Hematopoietic multipotent progenitor cell treated with erythropoietin and hydrocortisone succinate and interleukin-3 and kit ligand, for 15 days (in vitro differentiated cells): ENCODE measurements around the gene ARHGAP24.
"Not testable (repeated sequence)": the region's sequence is repeated elsewhere in the genome, so short reads cannot be mapped to it uniquely, and the experiment has no call there.

Experiments used
- DNase-seq: peaks from one replicate; pipeline ENCODE4 v3.0.0-alpha.2; 2015; ENCODE audit warnings: low spot score

Gene ARHGAP24

GRCh38 chr4:85861064-85861765 lies 386.3 kb downstream of the ARHGAP24 start:
- no peak for DNase-seq

- DNase-seq: no peak
Observed at GRCh38 chr4:85862896-85863295, 387.9 kb downstream of the ARHGAP24 start.

DNA sequence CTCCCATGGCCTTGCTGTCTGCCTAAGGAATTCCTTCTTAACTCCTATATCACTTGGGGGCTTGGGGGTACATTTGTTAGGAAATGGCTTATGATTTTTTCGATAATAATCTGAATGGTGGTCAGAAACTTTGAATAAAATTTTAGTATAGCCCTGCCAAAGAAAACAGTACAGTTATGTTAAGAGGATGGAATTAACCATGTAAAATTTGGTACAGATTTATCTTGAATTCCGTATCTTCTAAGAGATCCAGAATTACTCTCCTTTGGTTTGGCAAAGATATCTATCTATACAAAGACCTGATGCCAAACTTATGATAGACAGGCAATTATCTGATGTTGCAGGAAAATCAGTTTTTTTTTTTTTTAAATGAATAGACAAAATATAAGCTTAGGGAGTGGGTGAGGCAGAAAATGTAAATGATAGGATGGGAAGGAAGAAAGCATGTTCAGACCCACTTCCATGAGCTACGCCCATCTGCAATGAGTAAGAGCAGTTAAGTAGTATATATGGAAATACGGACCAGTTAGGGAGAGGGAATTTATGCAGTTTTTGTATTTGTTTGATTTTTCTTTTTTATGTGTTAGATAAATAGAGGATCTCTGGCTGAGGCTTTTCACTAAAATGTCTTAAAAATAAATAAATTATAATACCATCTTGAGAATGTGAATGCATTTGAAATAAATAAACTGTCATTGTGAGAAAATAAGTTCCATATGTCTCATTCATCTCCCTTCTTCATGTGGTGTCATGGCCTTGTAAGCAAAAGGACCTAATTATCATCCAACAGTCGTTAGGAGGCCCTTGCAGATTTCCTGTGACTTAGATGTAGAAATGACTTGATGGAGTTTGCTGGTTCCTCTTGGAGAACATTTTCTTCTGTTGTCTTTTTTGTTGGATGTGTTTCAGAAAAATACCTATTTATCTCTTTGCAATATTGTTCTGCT lies 389.6 kb downstream of the ARHGAP24 start:
- DNase-seq: no peak

DNA sequence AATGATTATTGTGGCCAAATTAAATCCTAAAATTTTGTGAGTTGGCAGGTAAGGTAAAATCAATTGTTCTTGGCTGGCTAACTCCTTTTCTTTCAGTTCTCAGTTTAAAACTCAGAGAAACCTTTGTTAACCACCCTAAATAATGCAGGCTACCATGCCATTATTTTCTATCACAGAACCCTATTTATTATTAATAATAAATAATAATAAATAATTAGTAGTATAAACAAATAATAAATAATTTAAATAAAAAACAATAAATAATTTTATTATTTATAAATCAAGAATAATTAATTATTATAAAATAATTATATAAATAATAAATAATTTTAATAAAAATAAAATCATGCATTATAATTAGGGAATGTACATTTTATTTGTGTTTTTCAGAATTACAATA lies 390.3 kb downstream of the ARHGAP24 start:
- no peak for DNase-seq

DNA sequence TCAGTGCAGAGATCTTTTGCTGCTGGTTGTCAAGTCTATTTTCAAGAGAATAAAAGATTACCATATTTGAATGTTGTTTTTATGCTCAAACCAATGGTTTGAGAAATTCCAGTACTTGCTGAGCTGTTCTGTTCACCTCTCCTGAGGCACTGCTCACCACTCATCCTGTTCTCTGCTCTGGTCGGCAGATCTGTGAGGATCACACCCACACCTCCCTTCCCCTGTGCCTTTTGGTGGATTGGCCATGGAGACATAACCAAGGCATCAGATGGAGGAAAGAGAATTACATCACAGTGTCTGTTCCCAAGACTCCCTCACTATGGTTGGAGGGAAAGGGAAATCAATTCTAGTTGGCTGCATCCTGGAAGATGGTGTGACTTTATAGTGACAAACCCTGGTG lies 391.6 kb downstream of the ARHGAP24 start:
- no peak for DNase-seq

- DNase-seq: no peak
Observed at GRCh38 chr4:85867271-85867670, 392.3 kb downstream of the ARHGAP24 start.

DNA sequence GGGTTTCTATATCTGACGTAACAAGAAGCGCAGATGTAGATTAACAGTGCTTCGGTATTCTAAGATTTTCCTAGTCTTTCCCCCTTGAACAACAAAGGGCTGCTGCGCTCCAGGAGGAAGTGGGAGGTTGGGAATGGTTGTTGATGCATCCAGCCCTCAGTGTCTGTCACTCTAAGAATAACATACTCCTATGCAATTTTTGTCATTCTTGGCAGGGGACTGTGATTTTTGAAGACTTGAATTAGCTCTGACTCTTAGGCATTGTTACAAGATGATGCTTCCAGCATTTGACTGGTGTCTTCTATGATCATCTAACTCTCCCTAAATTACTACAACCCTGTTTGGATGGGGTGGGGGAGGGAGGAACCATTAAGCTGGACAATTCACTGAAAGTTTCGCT lies 394.2 kb downstream of the ARHGAP24 start:
- no peak for DNase-seq

DNA sequence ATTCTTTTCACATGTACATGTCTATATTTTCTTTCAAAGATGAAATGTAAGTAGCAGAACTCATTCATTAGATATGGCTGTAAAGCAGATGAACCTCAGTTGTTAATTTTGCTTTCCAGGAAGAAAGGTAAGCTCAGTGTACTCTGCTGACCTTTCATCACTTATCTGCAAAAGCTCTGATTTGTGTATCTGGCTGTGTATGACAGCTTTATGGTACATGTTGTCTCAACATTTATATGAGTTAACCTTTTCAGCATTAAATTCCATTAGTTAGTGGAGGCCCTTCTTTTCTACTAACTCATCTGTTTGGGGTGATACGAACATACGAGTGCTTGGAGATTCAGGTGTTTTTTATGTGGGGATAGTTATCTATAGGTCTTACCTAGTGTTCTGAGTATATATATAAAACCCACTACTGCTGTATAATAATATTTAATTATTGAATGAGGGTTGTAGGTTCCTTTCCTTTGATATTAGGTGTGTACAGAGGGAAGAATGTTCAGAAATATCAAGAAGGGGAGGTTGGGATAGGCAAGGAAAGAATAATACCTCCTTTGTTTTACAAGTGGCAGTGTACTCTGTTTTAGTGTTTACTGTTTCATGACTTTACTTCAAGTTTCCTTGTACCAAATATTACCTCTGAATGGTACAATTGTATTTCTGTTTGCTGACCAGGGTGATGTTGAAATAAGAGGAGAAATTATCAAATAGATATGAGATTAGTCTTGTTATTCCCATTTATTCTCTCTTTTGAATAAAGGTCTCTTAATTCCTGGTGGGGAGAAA lies 395.5 kb downstream of the ARHGAP24 start:
- DNase-seq: no peak

DNA sequence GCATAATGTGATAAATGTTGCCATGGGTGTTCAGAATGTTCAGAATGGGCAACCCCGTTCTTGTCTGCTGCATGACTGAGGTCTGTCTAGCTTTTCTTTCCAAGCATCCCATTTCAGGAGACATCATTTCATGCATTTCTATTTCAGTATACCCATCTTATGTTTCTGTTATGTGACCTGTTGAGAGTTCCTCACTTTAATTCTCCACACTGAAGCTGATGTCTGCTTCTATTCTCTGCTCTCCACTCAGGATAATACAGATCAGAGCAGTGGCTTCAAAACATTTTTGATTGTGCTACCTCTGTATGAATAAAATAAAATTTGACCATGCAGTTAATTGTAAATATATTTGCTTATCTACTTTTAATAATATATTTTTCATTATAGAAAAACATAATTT lies 398.6 kb downstream of the ARHGAP24 start:
- DNase-seq: no peak

GRCh38 chr4:85879518-85879917 lies 404.6 kb downstream of the ARHGAP24 start:
- no peak for DNase-seq

- DNase-seq: no peak
Observed at GRCh38 chr4:85883180-85883579, 408.2 kb downstream of the ARHGAP24 start.

- no peak for DNase-seq
Observed at GRCh38 chr4:85884251-85884650, 409.3 kb downstream of the ARHGAP24 start.

GRCh38 chr4:85886665-85887064 lies 411.7 kb downstream of the ARHGAP24 start:
- DNase-seq: no peak

DNA sequence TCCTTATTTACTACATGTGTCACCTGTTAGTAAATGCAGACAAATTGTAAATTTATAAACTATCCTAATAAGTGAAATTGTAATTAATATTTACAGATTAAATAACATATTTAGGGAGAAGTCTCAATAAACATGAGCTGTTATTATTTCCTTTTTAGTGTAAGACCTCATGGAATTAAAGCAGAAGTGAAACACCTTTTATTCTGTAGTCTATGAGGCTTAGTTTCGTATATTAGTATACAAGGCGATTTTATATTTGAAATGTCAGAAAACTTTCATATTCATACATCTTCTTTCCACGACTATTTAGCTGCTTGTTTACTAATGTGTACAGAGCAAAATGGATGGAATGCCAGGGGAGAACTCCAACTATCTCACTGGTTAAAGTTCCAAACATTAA lies 414.4 kb downstream of the ARHGAP24 start:
- DNase-seq: no peak

DNA sequence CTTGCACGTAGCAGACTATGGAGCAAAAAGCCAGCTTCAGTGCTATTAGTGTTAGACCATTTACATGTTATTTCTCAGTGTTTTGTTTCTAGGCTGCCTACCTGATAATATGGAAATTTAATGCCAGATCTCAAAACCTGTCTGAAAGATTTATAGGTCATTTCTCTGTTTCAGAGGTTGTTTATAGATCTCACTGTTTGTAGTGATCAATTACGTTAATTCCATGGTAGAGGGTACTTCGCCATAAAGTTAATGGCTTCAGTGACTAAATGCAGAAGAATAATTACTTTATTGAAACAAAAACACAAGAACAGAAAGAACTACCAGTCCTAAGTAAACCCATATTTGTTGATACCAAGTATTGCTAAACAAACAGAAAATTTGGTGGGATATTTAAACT lies 420.8 kb downstream of the ARHGAP24 start:
- DNase-seq: no peak

- DNase-seq: no peak
Observed at GRCh38 chr4:85898231-85898630, 423.3 kb downstream of the ARHGAP24 start.

GRCh38 chr4:85901500-85901899 lies 426.6 kb downstream of the ARHGAP24 start:
- no peak for DNase-seq

GRCh38 chr4:85902647-85903046 lies 427.7 kb downstream of the ARHGAP24 start:
- not testable (repeated sequence) for DNase-seq

- DNase-seq: no peak
Observed at GRCh38 chr4:85905761-85906160, 430.8 kb downstream of the ARHGAP24 start.

GRCh38 chr4:85907001-85907400 lies 432.1 kb downstream of the ARHGAP24 start:
- no peak for DNase-seq

GRCh38 chr4:85909851-85910250 lies 434.9 kb downstream of the ARHGAP24 start:
- no peak for DNase-seq

DNA sequence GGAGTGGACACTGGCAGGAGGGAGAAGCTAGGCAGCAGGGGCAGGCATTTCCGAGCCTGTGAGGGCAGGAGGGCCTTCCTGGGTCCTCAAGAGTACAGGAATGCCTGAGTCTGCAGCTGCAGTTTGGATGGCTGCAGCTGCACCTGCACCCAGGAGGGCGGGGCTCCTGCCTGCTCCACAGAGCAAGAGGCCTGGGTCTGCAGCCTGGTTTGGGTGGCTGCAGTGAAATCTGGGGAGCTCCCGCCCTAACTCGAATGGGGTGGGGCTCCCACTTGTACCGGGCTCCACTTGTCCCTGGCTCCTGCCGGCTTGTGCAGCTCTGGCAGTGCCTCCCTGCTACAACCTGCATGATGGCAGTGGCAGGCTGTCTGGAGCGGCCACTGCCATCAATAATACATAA lies 436.0 kb downstream of the ARHGAP24 start:
- no peak for DNase-seq
